Memory B cell (primary cell): Measurements from ENCODE around the gene ATP2A1.
A peak's percentile ranks its signal among the peaks of the same experiment; 100 is the strongest.
"Not testable (repeated sequence)": the region's sequence is repeated elsewhere in the genome, so short reads cannot be mapped to it uniquely, and the experiment has no call there.

Experiments
- ATAC-seq: fragments of 150-1000 bp; cut with Tn5 transposase; 2 replicates; pipeline ENCODE4 v1.10.0; 2021; ENCODE audit warnings: low read depth, mild to moderate bottlenecking, moderate library complexity
- DNase-seq, 2 donors: peaks; one replicate each; pipeline ENCODE4 v3.0.0; 2022; ENCODE audit warnings: low spot score in 2 of 2
- H3K27ac Mint-ChIP-seq: one replicate; pipeline ENCODE4 v1.8.0; 2022; ENCODE audit warnings: mild to moderate bottlenecking, moderate library complexity, mixed read lengths
- H3K27me3 Mint-ChIP-seq: one replicate; pipeline ENCODE4 v1.8.0; 2022; ENCODE audit warnings: mixed read lengths
- H3K36me3 Mint-ChIP-seq: one replicate; pipeline ENCODE4 v1.8.0; 2022; ENCODE audit warnings: mild to moderate bottlenecking, mixed read lengths
- H3K4me1 Mint-ChIP-seq: one replicate; pipeline ENCODE4 v1.8.0; 2022; ENCODE audit warnings: mixed read lengths
- H3K4me3 Mint-ChIP-seq: one replicate; pipeline ENCODE4 v1.8.0; 2022; ENCODE audit warnings: mild to moderate bottlenecking, moderate library complexity, mixed read lengths
- H3K9me3 Mint-ChIP-seq: one replicate; pipeline ENCODE4 v1.8.0; 2022; ENCODE audit warnings: mixed read lengths

ATP2A1 gene

DNA sequence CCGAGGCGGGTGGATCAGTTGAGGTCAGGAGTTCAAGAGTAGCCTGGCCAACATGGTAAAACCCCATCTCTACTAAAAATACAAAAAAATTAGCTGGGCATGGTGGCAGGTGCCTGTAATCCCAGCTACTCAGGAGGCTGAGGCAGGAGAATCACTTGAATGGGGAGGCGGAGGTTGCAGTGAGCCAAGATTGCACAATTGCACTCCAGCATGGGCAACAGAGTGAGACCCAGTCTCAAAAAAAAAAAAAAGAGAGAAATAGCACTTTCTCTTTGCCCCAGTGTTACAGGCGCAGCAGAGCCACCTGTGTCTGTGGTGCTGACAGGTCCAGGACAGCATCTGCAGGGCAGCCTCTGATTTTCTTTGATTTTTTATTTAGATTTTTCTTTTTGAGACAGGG, 3.3 kb downstream of the ATP2A1 start:
- not testable (repeated sequence) for H3K9me3 Mint-ChIP-seq, ATAC-seq, DNase-seq, H3K27ac Mint-ChIP-seq, H3K36me3 Mint-ChIP-seq
- H3K4me1 Mint-ChIP-seq, result peaks cover 19% of the 10 kb centered on the region
- peak overlapping the region; percentile 83 for H3K4me3 Mint-ChIP-seq
- peaks cover 17% of the 10 kb centered on the region for H3K27me3 Mint-ChIP-seq

DNA sequence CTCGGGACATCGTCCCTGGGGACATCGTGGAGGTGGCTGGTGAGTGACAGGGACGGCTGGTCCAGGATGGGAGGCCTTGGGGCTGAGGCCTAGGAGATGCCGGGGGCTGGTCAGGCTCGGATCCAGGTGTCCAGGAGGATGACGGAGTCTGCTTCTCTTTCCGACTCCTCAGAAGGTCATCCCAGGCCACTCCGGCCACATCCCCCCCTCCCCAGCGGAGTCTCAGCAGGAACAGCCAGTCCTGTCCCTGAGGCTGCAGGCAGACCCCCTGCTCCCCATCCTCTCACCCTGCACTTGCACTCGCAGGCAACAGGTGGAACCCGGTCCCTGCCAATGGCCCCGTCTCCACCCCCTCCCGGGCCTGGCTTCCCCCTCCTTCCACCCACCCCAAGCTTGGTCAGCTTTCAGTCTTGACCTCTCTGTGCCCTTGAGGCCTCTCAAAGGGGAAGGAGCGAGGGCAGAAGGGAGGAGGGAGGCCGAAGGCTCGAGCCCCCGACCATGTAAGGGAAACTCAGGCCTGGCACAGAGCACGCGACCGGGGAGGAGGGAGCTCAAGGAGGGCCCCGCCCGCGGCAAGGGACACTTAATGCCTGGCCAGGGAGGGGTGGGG, 4.4 kb downstream of the ATP2A1 start:
- H3K4me1 Mint-ChIP-seq, result peaks cover 19% of the 10 kb centered on the region
- no peaks in the 10 kb centered on the region for H3K9me3 Mint-ChIP-seq
- H3K36me3 Mint-ChIP-seq, result no peaks in the 10 kb centered on the region
- DNase-seq (no peak), ATAC-seq (no peak)
- no peak overlapping the region for H3K27ac Mint-ChIP-seq
- H3K4me3 Mint-ChIP-seq, result no peak overlapping the region
- peaks cover 17% of the 10 kb centered on the region for H3K27me3 Mint-ChIP-seq

DNA sequence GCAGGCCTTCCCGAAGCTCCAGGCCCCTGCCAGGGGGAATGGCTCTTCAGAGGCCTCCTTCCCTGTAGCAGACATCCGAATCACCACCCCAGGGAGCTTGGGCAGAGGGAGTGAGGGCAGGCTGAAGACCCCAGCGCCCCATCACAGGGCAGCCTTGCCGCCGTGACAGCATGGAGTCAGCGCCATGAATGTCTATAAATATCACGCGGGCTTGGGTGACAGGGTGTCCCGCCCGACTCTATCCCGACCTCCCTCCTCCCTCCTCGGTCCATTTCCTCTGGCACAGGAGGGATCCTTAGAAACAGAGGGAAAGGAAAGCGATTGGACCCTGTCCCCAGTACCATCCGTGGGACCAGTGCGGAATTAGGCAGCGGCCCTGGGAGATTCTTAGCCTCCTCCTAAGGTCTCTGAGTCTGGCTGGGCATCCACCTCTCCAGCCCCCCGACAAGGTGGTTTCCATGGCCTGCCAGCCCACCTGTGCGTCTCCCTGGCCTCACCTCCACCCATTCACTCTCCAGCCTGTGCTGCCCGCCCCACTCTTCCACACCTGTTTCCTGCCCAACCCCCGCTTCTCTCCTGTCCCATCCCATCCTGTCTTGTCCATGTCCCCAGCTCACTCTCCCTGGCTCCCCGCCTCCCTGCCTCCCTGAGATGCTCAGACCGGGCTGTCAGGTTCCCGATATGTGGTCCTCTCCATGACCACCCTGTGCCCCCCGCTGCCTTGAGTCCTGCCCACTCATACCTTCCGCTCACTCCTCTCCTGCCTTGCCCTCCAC, 5.1 kb downstream of the ATP2A1 start:
- ATAC-seq (no peak), DNase-seq (no peak)
- H3K9me3 Mint-ChIP-seq, result no peaks in the 10 kb centered on the region
- H3K36me3 Mint-ChIP-seq, result no peaks in the 10 kb centered on the region
- H3K27me3 Mint-ChIP-seq, result peaks cover 15% of the 10 kb centered on the region
- peak overlapping the region; percentile 2 for H3K4me3 Mint-ChIP-seq
- H3K4me1 Mint-ChIP-seq, result peaks cover 17% of the 10 kb centered on the region
- H3K27ac Mint-ChIP-seq, result no peak overlapping the region

DNA sequence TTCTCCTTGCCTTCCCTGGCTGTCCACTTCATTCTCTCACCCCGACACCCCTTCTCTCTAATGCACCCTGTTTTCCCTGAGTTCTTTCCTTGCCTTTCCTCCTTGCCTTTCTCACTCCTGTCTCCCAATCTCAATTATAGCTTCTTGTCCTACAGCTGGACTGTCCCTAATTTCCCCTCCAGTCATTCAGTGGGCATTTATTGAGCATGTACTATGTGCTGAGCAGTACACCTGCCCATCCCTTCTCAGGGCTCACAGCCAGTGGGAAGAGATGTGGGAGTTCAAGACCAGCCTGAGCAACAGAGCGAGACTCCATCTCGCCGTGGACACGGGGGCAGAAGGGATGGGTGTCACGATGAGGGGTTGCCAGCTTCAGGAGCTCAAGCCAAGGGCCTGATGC, 5.8 kb downstream of the ATP2A1 start:
- Mint-ChIP-seq H3K36me3 (no peaks in the 10 kb centered on the region), H3K27ac (no peak overlapping the region), H3K4me3 (peak overlapping the region; percentile 2), H3K9me3 (no peaks in the 10 kb centered on the region), H3K4me1 (peaks cover 17% of the 10 kb centered on the region), H3K27me3 (peaks cover 15% of the 10 kb centered on the region)
- DNase-seq (no peak), ATAC-seq (no peak)

DNA sequence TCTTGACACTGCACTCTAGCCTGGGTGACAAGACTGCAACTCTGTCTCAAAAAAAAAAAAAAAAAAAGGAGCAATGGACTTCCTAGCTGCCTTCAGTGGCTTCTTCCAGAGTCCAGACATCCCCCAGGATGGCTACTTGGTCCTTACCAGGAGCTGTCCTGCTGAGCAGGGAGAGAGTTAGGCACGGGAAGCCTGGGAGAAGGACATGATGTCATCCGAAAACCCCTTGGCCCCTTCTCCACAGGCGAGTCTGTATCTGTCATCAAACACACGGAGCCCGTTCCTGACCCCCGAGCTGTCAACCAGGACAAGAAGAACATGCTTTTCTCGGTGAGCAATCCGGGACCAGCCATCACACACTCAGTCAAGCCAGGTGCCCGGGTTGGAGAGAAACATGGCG, 8.7 kb downstream of the ATP2A1 start:
- no peaks in the 10 kb centered on the region for H3K9me3 Mint-ChIP-seq
- no peak for ATAC-seq
- H3K27me3 Mint-ChIP-seq, result peaks cover 9% of the 10 kb centered on the region
- H3K4me3 Mint-ChIP-seq, result no peak overlapping the region
- no peaks in the 10 kb centered on the region for H3K36me3 Mint-ChIP-seq
- no peak overlapping the region for H3K27ac Mint-ChIP-seq
- H3K4me1 Mint-ChIP-seq, result peaks cover 4% of the 10 kb centered on the region
- DNase-seq, result no peak

DNA sequence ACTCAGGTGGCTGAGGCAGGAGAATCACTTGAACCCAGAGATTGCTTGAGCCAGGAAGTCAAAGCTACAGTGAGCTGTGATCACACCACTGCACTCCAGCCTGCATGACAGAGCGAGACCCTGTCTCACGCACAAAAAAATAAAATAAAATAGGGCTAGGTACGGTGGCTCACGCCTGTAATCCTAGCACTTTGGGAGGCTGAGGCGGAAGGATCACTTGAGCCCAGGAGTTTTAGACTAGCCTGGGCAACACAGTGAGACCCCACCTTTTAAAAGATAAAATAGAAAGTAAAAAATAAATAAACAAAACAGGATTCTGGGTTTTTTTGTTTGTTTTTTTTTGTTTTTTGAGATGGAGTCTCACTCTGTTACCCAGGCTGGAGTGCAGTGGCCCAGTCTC, 12.1 kb downstream of the ATP2A1 start:
- H3K27ac Mint-ChIP-seq, H3K9me3 Mint-ChIP-seq, H3K27me3 Mint-ChIP-seq, H3K4me1 Mint-ChIP-seq, ATAC-seq, DNase-seq, H3K4me3 Mint-ChIP-seq, H3K36me3 Mint-ChIP-seq: not testable (repeated sequence)

DNA sequence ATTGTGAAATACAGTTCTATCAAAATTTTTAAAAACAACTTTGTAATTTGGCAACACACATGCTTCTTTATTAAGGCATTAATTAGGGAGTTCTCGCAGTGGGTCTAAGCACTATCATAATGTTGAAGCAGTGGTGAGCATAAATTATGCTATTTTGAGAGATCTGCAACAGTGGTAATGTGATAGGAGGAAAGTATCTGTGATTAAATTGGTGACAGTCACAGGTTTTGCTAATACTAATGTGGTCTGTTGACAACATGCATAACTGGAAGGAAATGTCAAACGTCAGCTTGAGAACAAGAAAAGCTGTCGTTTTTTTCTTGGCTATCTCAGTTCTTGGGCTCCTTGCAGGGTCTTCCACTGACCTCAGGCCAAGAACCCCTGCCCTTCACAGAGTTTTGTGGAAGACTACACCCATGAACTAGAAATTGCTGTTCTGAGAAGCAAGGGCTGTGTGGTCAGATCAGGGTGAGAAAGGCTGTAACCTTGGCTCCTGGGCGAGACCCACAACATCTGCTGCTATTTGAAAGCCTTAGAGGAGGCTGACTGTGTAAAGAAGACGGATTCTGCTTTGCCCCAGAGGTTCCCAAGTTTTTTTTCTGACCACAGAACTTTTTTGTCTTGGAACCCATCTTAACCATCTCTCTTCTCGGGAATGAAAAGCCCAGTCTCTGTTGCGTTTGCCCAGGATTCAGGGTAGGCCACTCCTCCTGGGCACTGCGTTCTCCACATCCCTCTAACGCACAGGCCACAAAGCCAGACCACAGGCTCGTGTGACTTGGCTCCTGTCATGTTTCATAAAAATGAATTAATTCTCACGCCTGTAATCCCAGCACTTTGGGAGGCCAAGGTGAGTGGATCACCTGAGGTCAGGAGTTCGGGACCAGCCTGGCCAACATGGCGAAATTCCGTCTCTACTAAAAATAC, 13.9 kb downstream of the ATP2A1 start:
- H3K36me3 Mint-ChIP-seq, result no peaks in the 10 kb centered on the region
- no peaks in the 10 kb centered on the region for H3K9me3 Mint-ChIP-seq
- H3K27me3 Mint-ChIP-seq, result no peaks in the 10 kb centered on the region
- ATAC-seq (no peak), DNase-seq (no peak)
- no peak overlapping the region for H3K27ac Mint-ChIP-seq
- no peak overlapping the region for H3K4me3 Mint-ChIP-seq
- H3K4me1 Mint-ChIP-seq, result peaks cover 2% of the 10 kb centered on the region

DNA sequence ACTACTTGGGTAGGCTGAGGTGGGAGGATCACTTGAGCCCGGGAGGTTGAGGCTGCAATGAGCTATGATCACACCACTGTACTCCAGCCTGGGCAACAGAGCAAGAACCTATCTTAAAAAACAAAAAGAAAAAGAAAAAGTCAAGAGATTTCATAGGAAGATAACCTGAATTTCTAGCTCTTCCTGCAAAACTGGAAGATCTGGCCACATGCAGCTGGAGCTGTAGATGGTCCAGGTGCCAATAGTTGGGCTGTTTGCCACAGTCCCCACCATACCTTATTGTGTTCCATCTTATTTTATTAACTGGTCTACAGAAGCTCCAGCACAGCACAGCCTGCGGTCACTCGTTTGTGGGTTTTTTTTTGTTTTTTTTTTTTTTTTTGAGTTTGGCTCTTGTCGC, 15.0 kb downstream of the ATP2A1 start:
- DNase-seq (no peak), ATAC-seq (no peak)
- Mint-ChIP-seq H3K9me3 (no peaks in the 10 kb centered on the region), H3K27ac (no peak overlapping the region), H3K4me1 (peaks cover 2% of the 10 kb centered on the region), H3K36me3 (peaks cover 3% of the 10 kb centered on the region), H3K4me3 (no peak overlapping the region), H3K27me3 (no peaks in the 10 kb centered on the region)

DNA sequence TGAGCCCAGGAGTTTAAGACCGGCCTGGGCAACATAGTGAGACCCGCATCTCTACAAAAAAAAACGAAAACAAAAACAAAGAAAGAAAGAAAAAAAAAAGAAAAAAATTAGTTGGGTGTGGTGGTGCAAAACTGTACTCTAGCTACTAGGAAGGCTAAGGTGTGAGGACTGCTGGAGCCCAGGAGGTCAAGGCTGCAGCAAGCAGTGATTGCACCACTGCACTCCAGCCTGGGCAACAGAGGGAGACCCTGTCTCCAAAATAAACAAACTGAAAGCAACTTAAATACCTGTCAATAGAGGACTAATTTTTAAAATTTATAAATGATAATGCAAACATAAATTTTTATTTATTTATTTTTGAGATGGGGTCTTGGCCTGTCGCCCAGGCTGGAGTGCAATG, 17.3 kb downstream of the ATP2A1 start:
- ATAC-seq (no peak), DNase-seq (no peak)
- Mint-ChIP-seq H3K9me3 (no peaks in the 10 kb centered on the region), H3K27ac (no peak overlapping the region), H3K4me3 (no peak overlapping the region), H3K4me1 (peaks cover 2% of the 10 kb centered on the region), H3K36me3 (peaks cover 3% of the 10 kb centered on the region), H3K27me3 (no peaks in the 10 kb centered on the region)

DNA sequence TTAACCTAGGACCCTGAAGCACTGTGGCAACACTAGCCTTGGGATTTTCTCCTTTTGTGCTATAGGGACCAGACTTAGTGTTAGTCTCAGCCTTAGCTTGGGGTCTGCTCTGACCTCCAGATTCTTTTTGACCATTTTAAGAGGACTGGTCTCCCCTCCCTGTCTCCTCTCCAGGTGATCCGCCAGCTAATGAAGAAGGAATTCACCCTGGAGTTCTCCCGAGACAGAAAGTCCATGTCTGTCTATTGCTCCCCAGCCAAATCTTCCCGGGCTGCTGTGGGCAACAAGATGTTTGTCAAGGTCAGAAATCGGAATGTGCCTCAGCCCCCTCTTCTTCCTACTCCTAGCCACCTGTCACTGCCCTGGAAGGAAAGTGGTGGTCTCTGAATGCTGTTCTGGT, 19.5 kb downstream of the ATP2A1 start:
- ATAC-seq (no peak), DNase-seq (no peak)
- H3K36me3 Mint-ChIP-seq, result peaks cover 4% of the 10 kb centered on the region
- H3K4me3 Mint-ChIP-seq, result no peak overlapping the region
- no peaks in the 10 kb centered on the region for H3K27me3 Mint-ChIP-seq
- peaks cover 9% of the 10 kb centered on the region for H3K4me1 Mint-ChIP-seq
- H3K9me3 Mint-ChIP-seq, result no peaks in the 10 kb centered on the region
- H3K27ac Mint-ChIP-seq, result no peak overlapping the region

DNA sequence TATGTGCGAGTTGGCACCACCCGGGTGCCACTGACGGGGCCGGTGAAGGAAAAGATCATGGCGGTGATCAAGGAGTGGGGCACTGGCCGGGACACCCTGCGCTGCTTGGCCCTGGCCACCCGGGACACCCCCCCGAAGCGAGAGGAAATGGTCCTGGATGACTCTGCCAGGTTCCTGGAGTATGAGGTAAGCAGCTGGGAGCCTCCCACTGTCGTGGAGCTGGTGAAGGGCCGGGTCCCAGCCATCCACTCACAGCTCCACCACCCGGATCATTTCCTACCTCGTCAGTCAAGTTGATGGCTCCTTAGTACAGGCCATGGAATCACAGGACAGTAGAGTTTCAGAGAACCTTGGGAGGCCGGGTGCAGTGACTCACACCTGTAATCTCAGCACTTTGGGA, 20.0 kb downstream of the ATP2A1 start:
- Mint-ChIP-seq H3K36me3 (peaks cover 4% of the 10 kb centered on the region), H3K27ac (no peak overlapping the region), H3K27me3 (no peaks in the 10 kb centered on the region), H3K4me3 (no peak overlapping the region), H3K4me1 (peaks cover 14% of the 10 kb centered on the region), H3K9me3 (no peaks in the 10 kb centered on the region)
- ATAC-seq (no peak), DNase-seq (no peak)

DNA sequence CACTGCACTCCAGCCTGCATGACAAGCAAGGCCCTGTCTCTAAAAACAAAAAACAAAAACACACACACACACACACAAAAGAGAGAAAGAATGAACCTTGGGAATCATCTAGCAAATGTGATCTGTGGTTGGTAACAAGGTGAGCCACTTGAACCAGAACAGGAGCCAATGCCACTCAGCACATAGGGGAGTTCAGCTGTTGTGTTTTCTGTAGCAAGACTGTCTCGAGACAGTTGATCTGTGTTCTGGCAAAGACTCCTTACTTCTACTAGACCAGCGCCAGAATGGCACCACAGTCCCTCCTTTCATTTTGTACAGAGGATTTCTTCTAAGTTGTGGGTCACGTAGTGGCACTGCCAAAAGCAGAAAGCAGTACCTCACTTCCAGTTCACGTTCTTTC, 20.7 kb downstream of the ATP2A1 start:
- Mint-ChIP-seq H3K9me3 (no peaks in the 10 kb centered on the region), H3K27ac (no peak overlapping the region), H3K36me3 (peaks cover 4% of the 10 kb centered on the region), H3K4me3 (no peak overlapping the region), H3K4me1 (peaks cover 18% of the 10 kb centered on the region), H3K27me3 (no peaks in the 10 kb centered on the region)
- ATAC-seq (no peak), DNase-seq (no peak)

DNA sequence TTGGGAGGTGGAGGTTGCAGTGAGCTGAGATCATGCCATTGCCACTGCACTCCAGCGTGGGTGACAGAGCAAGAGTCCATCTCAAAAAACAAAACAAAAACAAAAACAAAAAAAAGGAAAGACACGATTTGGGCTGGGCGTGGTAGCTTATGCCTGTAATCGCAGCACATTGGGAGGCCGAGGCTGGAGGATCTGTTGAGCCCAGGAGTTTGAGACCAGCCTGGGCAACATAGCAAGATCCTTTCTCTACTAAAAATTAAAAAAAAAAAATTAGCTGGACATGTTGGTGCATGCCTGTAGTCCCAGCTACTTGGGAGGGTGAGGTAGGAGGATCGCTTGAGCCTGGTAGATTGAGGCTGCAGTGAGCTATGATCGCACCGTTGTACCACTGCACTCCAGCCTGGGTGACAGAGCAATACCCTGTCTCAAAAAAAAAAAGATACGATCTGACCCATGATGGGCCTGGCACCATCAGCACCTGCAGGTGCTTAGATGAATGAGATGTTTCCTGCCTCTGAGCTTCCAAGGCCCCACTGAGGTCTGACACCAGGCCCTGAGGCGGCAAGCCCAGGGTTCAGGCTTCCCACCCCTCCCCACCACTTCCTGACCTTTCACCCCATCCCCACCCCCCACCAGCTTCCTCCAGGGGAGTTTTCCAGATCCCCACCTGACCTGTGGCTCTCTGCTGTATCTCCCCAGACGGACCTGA, 21.7 kb downstream of the ATP2A1 start:
- no peak for ATAC-seq
- peaks cover 22% of the 10 kb centered on the region for H3K4me1 Mint-ChIP-seq
- no peaks in the 10 kb centered on the region for H3K27me3 Mint-ChIP-seq
- no peak overlapping the region for H3K4me3 Mint-ChIP-seq
- no peak overlapping the region for H3K27ac Mint-ChIP-seq
- no peak for DNase-seq
- H3K36me3 Mint-ChIP-seq, result peaks cover 8% of the 10 kb centered on the region
- no peaks in the 10 kb centered on the region for H3K9me3 Mint-ChIP-seq

DNA sequence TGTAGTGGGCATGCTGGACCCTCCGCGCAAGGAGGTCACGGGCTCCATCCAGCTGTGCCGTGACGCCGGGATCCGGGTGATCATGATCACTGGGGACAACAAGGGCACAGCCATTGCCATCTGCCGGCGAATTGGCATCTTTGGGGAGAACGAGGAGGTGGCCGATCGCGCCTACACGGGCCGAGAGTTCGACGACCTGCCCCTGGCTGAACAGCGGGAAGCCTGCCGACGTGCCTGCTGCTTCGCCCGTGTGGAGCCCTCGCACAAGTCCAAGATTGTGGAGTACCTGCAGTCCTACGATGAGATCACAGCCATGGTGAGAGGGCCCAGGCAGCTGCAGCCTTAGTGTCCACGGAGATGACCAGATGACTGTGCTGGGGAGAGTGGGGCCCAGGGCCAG, 22.3 kb downstream of the ATP2A1 start:
- H3K27me3 Mint-ChIP-seq, result no peaks in the 10 kb centered on the region
- no peaks in the 10 kb centered on the region for H3K9me3 Mint-ChIP-seq
- peaks cover 8% of the 10 kb centered on the region for H3K36me3 Mint-ChIP-seq
- no peak overlapping the region for H3K4me3 Mint-ChIP-seq
- peaks cover 22% of the 10 kb centered on the region for H3K4me1 Mint-ChIP-seq
- no peak overlapping the region for H3K27ac Mint-ChIP-seq
- no peak for DNase-seq
- no peak for ATAC-seq
